Measurements from ENCODE around the gene UCK1.

The UCK1 gene

DNA sequence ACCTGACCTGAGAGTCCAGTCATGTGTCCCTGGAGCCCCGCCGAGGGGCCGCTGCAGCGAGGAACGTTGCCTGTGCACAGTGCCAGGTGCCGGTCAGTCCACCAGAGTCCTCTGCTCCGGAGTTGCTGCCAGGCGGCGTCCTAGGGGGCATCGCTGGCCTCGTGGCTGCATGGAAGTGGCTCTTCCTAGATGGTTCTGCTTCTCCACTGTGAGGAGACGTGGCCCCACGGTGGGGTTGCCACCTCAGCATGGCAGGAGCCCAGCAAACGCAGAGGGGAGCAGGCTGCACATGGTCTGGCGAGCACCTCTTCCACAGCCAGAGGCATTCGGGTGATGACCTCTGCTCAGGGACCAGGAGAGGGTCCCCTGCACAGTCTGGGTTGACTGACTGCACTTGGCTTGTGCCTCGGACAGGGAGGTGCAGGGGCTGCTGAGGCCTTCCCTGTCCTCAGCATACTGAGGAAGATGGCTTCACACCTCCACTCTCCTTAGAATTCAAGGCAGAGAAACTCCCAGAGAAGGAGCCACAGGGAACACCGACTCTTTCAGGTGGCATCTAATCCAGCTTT lies 54.2 kb downstream of the UCK1 start:
- DNase-seq (ENCODE audit: low read depth), result no peak

- no peak for DNase-seq (ENCODE audit: low read depth)
Observed at GRCh38 chr9:131475956-131476776, 54.9 kb downstream of the UCK1 start.

GRCh38 chr9:131475111-131475955 lies 55.7 kb downstream of the UCK1 start:
- no peak for DNase-seq (ENCODE audit: low read depth)

DNA sequence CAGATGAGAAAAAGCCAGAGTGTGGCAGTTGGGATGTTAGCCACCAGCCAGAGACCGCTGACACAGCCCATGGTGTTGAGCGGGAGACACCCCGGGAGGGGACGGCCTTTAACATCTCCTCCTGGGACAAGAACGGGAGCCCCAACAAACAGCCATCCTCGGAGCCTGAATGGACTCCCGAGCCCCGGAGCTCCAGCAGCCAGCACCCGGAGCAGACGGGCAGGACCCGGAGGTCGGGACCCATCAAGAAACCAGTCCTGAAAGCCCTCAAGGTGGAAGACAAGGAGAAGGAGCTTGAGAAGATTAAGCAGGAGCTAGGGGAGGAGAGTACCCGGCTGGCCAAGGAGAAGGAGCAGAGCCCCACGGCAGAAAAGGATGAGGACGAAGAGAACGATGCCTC lies 56.4 kb downstream of the UCK1 start:
- DNase-seq (ENCODE audit: low read depth), result no peak

- no peak for DNase-seq (ENCODE audit: low read depth)
Observed at GRCh38 chr9:131473891-131474290, 57.2 kb downstream of the UCK1 start.

Measured in T-helper 22 cell (primary cell).